H1 (cell line): ENCODE data around the gene ADAM19.

ENCODE experiments used
- HDAC6 ChIP-seq: IDR thresholded peaks from one replicate; pipeline ENCODE4 v1.7.1; 2012; ENCODE audit warnings: low read depth, mild to moderate bottlenecking, inconsistent platforms, low read length, moderate library complexity
- POLR2A ChIP-seq, 2 experiments: IDR thresholded peaks; 1 replicate in 1 of 2; 2 replicates in 1 of 2; pipeline ENCODE4 v1.6.1; 2011; ENCODE audit warnings: low read depth in 2 of 2, low read length in 2 of 2, mild to moderate bottlenecking in 2 of 2; ENCODE audit errors: control extremely low read depth in 1 of 2
- TF ChIP-seq, protein P1 (sequence below), 3 experiments: IDR thresholded peaks; 1 replicate in 2 of 3; 2 replicates in 1 of 3; pipeline versions ENCODE4 v1.5.1 to v1.6.1; 2011; ENCODE audit warnings: low read length in 3 of 3, mild to moderate bottlenecking in 3 of 3, inconsistent platforms in 2 of 3, low read depth in 1 of 3, moderate library complexity in 1 of 3; ENCODE audit not compliant: insufficient read depth in 1 of 3; ENCODE audit errors: control extremely low read depth in 1 of 3

DNA sequence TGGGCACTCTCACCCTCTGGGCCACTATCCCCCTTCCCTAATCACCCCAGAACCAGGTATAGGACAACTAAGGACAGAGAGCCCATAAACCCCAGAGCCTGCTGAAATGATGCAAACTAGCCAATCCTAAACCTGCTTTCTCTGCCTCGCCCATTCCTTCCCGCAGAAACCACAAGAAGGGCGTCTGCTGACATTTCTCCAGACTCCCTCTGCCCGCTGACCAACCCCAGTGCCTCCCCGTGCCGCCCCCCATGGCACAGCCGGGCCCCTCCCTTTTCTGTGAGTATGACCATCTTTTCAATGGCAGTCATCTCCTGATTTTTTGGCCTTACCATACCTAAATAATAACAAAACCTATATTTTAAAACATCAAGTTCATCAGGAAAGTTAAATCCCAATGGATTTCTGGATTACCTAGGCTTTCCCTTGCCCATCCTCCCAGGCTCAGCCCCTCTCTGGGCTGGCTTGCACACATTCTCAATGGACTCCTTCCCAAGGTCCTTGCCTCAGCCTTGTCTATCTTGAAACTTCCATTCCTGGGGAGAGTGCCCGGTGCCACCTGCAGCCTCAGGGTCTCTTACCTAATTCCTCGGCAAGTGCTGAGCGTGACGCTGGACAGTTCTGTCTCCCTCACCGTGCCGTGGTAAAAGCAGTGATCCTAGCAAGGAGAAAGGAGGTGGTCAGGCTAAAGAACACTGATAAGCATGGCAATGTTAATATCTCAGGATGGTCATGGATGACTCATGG, 45.2 kb downstream of the ADAM19 start:
- no peak for TF ChIP-seq POLR2A (IDR thresholded peaks at IDR 0.05; ENCODE audit: control extremely low read depth in 1 of 2, low read depth in 2 of 2, low read length in 2 of 2)
- TF ChIP-seq HDAC6: no peak
- TF ChIP-seq, protein P1, sequence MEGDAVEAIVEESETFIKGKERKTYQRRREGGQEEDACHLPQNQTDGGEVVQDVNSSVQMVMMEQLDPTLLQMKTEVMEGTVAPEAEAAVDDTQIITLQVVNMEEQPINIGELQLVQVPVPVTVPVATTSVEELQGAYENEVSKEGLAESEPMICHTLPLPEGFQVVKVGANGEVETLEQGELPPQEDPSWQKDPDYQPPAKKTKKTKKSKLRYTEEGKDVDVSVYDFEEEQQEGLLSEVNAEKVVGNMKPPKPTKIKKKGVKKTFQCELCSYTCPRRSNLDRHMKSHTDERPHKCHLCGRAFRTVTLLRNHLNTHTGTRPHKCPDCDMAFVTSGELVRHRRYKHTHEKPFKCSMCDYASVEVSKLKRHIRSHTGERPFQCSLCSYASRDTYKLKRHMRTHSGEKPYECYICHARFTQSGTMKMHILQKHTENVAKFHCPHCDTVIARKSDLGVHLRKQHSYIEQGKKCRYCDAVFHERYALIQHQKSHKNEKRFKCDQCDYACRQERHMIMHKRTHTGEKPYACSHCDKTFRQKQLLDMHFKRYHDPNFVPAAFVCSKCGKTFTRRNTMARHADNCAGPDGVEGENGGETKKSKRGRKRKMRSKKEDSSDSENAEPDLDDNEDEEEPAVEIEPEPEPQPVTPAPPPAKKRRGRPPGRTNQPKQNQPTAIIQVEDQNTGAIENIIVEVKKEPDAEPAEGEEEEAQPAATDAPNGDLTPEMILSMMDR (IDR thresholded peaks at IDR 0.05; ENCODE audit: control extremely low read depth in 1 of 3, insufficient read depth in 1 of 3, low read depth in 1 of 3, low read length in 3 of 3): no peak
